RWPE2 (cell line): ENCODE data around the gene ANAPC15.

ENCODE experiments used
- ATAC-seq: fragments of 200-7000 bp; cut with Tn5 transposase; 3 replicates; pipeline ENCODE4 v1.9.1; 2021; ENCODE audit warnings: low read depth
- DNase-seq: peaks from one replicate; pipeline ENCODE4 v3.0.0-alpha.2; 2020; ENCODE audit warnings: low spot score
- H3K27ac ChIP-seq: fragments of 450-650 bp; 2 replicates; pipeline ENCODE4 v1.5.1; 2017; ENCODE audit warnings: mild to moderate bottlenecking; ENCODE audit not compliant: poor library complexity, severe bottlenecking
- H3K27me3 ChIP-seq: fragments of 250-450 bp; sonication (Bioruptor Pico); 2 replicates; pipeline ENCODE4 v1.5.1; 2021; ENCODE audit warnings: mild to moderate bottlenecking, moderate library complexity; ENCODE audit not compliant: insufficient read depth, poor library complexity, severe bottlenecking
- H3K36me3 ChIP-seq: fragments of 250-450 bp; sonication (Bioruptor Pico); 2 replicates; pipeline ENCODE4 v1.5.1; 2020; ENCODE audit warnings: low read depth, mild to moderate bottlenecking, moderate library complexity
- H3K4me1 ChIP-seq: fragments of 250-450 bp; sonication (Bioruptor Pico); 2 replicates; pipeline ENCODE4 v1.5.1; 2021; ENCODE audit warnings: mild to moderate bottlenecking, moderate library complexity; ENCODE audit not compliant: insufficient read depth, poor library complexity, severe bottlenecking
- H3K4me3 ChIP-seq: fragments of 250-450 bp; sonication (Bioruptor Pico); 2 replicates; pipeline ENCODE4 v1.5.1; 2021; ENCODE audit warnings: mild to moderate bottlenecking, moderate library complexity; ENCODE audit not compliant: severe bottlenecking
- H3K9me3 ChIP-seq: fragments of 250-450 bp; sonication (Bioruptor Pico); 2 replicates; pipeline ENCODE4 v1.5.1; 2021; ENCODE audit warnings: mild to moderate bottlenecking, moderate library complexity; ENCODE audit not compliant: severe bottlenecking
- TF ChIP-seq, protein P1 (sequence below): fragments of 450-650 bp; IDR thresholded peaks from one replicate; pipeline ENCODE4 v1.5.1; 2017; ENCODE audit warnings: mild to moderate bottlenecking, moderate library complexity; ENCODE audit not compliant: poor library complexity, severe bottlenecking

The ANAPC15 gene

DNA sequence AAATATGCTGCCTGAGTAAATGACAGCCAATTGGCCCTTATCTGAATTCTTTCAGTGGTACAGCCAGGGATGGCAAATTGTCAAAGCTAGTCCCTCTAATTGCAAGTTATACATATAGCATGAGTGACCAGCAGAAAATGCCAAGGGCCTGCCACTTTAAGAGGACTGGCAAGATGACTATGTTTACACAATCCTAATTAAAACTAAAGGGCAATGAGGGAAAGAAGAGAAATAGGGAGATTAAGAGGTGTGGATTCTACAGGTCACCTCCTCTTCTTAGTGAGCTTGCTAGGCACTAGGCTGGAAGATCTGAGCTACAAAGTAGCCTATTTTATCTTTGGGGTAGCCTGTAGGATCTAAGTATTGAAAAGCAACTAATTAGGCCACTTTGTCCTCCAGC lies 45.6 kb downstream of the ANAPC15 start:
- Histone ChIP-seq H3K4me3 (no peak overlapping the region), H3K27me3 (no peaks in the 10 kb centered on the region), H3K9me3 (no peaks in the 10 kb centered on the region), H3K4me1 (peaks cover 28% of the 10 kb centered on the region), H3K27ac (no peak overlapping the region), H3K36me3 (peaks cover 64% of the 10 kb centered on the region)
- TF ChIP-seq, protein P1, sequence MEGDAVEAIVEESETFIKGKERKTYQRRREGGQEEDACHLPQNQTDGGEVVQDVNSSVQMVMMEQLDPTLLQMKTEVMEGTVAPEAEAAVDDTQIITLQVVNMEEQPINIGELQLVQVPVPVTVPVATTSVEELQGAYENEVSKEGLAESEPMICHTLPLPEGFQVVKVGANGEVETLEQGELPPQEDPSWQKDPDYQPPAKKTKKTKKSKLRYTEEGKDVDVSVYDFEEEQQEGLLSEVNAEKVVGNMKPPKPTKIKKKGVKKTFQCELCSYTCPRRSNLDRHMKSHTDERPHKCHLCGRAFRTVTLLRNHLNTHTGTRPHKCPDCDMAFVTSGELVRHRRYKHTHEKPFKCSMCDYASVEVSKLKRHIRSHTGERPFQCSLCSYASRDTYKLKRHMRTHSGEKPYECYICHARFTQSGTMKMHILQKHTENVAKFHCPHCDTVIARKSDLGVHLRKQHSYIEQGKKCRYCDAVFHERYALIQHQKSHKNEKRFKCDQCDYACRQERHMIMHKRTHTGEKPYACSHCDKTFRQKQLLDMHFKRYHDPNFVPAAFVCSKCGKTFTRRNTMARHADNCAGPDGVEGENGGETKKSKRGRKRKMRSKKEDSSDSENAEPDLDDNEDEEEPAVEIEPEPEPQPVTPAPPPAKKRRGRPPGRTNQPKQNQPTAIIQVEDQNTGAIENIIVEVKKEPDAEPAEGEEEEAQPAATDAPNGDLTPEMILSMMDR, result no peak
- no peak for DNase-seq
- no peak for ATAC-seq

- no peaks in the 10 kb centered on the region for H3K27me3 ChIP-seq
- no peak overlapping the region for H3K4me3 ChIP-seq
- DNase-seq, result no peak
- peaks cover 47% of the 10 kb centered on the region for H3K36me3 ChIP-seq
- no peak for ATAC-seq
- no peaks in the 10 kb centered on the region for H3K9me3 ChIP-seq
- H3K4me1 ChIP-seq, result peaks cover 17% of the 10 kb centered on the region
- TF ChIP-seq, protein P1, result no peak
- H3K27ac ChIP-seq, result no peak overlapping the region
Measured at GRCh38 chr11:72061739-72062396, 50.6 kb downstream of the ANAPC15 start.
